ENCODE results near the gene RANBP3.

DNA sequence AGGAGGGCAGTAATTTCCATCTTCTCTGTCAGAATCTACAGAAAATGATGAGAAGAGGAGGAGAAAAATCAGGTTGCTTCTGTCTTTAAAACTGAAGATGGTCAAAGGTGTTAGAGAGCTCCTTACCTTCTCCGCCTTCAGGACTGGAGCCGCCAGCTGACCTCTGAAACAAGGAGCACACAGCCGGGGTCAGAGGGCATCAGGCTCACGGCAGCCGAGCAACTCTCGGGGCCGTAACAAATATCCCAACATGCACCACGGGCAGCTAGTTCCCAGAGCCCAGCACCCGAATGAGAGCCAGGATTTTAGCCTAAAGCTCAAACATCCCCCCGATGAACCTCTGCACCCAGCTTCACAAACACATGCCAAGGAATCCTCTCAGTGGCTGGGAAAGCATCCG, 36.3 kb downstream of the RANBP3 start:
- no peak for TF ChIP-seq CREB1 (IDR thresholded peaks at IDR 0.05; ENCODE audit: low read depth)
- no peak for TF ChIP-seq EGR1 (IDR thresholded peaks at IDR 0.05)
- TF ChIP-seq ZBTB7A (IDR thresholded peaks at IDR 0.05; ENCODE audit: low read depth), result no peak
- TF ChIP-seq TAF1 (IDR thresholded peaks at IDR 0.05; ENCODE audit: low read depth), result no peak
- no peak for TF ChIP-seq EP300 (IDR thresholded peaks at IDR 0.05; ENCODE audit: borderline replicate concordance)
- TF ChIP-seq YY1 (IDR thresholded peaks at IDR 0.05; ENCODE audit: low read depth), result no peak
- TF ChIP-seq CEBPB (IDR thresholded peaks at IDR 0.05), result no peak
- TF ChIP-seq, protein P1, sequence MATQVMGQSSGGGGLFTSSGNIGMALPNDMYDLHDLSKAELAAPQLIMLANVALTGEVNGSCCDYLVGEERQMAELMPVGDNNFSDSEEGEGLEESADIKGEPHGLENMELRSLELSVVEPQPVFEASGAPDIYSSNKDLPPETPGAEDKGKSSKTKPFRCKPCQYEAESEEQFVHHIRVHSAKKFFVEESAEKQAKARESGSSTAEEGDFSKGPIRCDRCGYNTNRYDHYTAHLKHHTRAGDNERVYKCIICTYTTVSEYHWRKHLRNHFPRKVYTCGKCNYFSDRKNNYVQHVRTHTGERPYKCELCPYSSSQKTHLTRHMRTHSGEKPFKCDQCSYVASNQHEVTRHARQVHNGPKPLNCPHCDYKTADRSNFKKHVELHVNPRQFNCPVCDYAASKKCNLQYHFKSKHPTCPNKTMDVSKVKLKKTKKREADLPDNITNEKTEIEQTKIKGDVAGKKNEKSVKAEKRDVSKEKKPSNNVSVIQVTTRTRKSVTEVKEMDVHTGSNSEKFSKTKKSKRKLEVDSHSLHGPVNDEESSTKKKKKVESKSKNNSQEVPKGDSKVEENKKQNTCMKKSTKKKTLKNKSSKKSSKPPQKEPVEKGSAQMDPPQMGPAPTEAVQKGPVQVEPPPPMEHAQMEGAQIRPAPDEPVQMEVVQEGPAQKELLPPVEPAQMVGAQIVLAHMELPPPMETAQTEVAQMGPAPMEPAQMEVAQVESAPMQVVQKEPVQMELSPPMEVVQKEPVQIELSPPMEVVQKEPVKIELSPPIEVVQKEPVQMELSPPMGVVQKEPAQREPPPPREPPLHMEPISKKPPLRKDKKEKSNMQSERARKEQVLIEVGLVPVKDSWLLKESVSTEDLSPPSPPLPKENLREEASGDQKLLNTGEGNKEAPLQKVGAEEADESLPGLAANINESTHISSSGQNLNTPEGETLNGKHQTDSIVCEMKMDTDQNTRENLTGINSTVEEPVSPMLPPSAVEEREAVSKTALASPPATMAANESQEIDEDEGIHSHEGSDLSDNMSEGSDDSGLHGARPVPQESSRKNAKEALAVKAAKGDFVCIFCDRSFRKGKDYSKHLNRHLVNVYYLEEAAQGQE (IDR thresholded peaks at IDR 0.05; ENCODE audit: low read depth), result no peak
- TF ChIP-seq RAD21 (IDR thresholded peaks at IDR 0.05; ENCODE audit: low read depth), result no peak
- TF ChIP-seq, protein P2, sequence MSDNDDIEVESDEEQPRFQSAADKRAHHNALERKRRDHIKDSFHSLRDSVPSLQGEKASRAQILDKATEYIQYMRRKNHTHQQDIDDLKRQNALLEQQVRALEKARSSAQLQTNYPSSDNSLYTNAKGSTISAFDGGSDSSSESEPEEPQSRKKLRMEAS (IDR thresholded peaks at IDR 0.05), result no peak
- no peak for TF ChIP-seq FOXM1 (IDR thresholded peaks at IDR 0.05; ENCODE audit: borderline replicate concordance, low read depth)
